Large intestine (tissue), 12 donors: ENCODE measurements around the gene P2RY1. TPM values are rescaled to one million over a fixed set of nuclear protein-coding genes. Genes with fewer than 3 reads are reported as not detected.

Experiments
- DNase-seq, 2 donors: peaks; one replicate each; pipeline versions ENCODE4 v3.0.0 to v3.0.0-alpha.2; 2013
- H3K27ac ChIP-seq: one replicate; pipeline ENCODE4 v1.5.1; 2013; ENCODE audit warnings: low read length
- H3K27me3 ChIP-seq: 2 replicates; pipeline ENCODE4 v1.6.1; 2013; ENCODE audit warnings: low read length; ENCODE audit not compliant: control insufficient read depth, insufficient read depth
- H3K36me3 ChIP-seq: 2 replicates; pipeline ENCODE4 v1.6.1; 2013; ENCODE audit warnings: low read length; ENCODE audit not compliant: control insufficient read depth, insufficient read depth
- H3K4me1 ChIP-seq: one replicate; pipeline ENCODE4 v1.6.1; 2013; ENCODE audit warnings: low read length; ENCODE audit not compliant: control insufficient read depth, insufficient read depth
- H3K4me3 ChIP-seq: one replicate; pipeline ENCODE4 v1.5.1; 2013; ENCODE audit warnings: low read length
- H3K9me3 ChIP-seq: one replicate; pipeline ENCODE4 v1.6.1; 2013; ENCODE audit warnings: mild to moderate bottlenecking, low read depth, low read length, moderate library complexity; ENCODE audit not compliant: control insufficient read depth
- WGBS: methylation state at CpG from one replicate; pipeline ENCODE4 v1.1.5; 2013; ENCODE audit warnings: low lambda C conversion rate; ENCODE audit not compliant: insufficient coverage; 5-methylcytosine and 5-hydroxymethylcytosine counted together
- long read RNA-seq, 11 donors: transcript quantifications; one replicate each; lab custom pipeline, GENCODE V29; 2026
- polyA plus RNA-seq: library from polyadenylated mRNA; unstranded; fragments of 120-200 nt; gene quantifications from one replicate; pipeline ENCODE4 v1.2.1, GENCODE V29; 2013

P2RY1 gene, protein sequence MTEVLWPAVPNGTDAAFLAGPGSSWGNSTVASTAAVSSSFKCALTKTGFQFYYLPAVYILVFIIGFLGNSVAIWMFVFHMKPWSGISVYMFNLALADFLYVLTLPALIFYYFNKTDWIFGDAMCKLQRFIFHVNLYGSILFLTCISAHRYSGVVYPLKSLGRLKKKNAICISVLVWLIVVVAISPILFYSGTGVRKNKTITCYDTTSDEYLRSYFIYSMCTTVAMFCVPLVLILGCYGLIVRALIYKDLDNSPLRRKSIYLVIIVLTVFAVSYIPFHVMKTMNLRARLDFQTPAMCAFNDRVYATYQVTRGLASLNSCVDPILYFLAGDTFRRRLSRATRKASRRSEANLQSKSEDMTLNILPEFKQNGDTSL
- 10.9 TPM for polyA plus RNA-seq
- long read RNA-seq, donor 1, full-length matches to known transcripts, result 44 of 44 reads
- long read RNA-seq, donor 1, partial matches to known transcripts, result 0 of 44 reads
- long read RNA-seq, donor 1, other reads (novel, unspliced or antisense), result 0 of 44 reads
- long read RNA-seq, donor 2, full-length matches to known transcripts, result 45 of 45 reads
- long read RNA-seq, donor 2, partial matches to known transcripts, result 0 of 45 reads
- long read RNA-seq, donor 2, other reads (novel, unspliced or antisense), result 0 of 45 reads
- long read RNA-seq, donor 3, result 0 reads
- long read RNA-seq, donor 4, full-length matches to known transcripts, result 6 of 6 reads
- long read RNA-seq, donor 4, partial matches to known transcripts, result 0 of 6 reads
- long read RNA-seq, donor 4, other reads (novel, unspliced or antisense), result 0 of 6 reads
- long read RNA-seq, donor 5, full-length matches to known transcripts, result 25 of 25 reads
- long read RNA-seq, donor 5, partial matches to known transcripts, result 0 of 25 reads
- long read RNA-seq, donor 5, other reads (novel, unspliced or antisense), result 0 of 25 reads
- long read RNA-seq, donor 6, full-length matches to known transcripts, result 19 of 19 reads
- long read RNA-seq, donor 6, partial matches to known transcripts, result 0 of 19 reads
- long read RNA-seq, donor 6, other reads (novel, unspliced or antisense), result 0 of 19 reads
- long read RNA-seq, donor 7, full-length matches to known transcripts, result 30 of 30 reads
- long read RNA-seq, donor 7, partial matches to known transcripts, result 0 of 30 reads
- long read RNA-seq, donor 7, other reads (novel, unspliced or antisense), result 0 of 30 reads
- long read RNA-seq, donor 8, full-length matches to known transcripts, result 67 of 67 reads
- long read RNA-seq, donor 8, partial matches to known transcripts, result 0 of 67 reads
- long read RNA-seq, donor 8, other reads (novel, unspliced or antisense), result 0 of 67 reads
- long read RNA-seq, donor 9, full-length matches to known transcripts, result 28 of 28 reads
- long read RNA-seq, donor 9, partial matches to known transcripts, result 0 of 28 reads
- long read RNA-seq, donor 9, other reads (novel, unspliced or antisense), result 0 of 28 reads
- long read RNA-seq, donor 10, full-length matches to known transcripts, result 19 of 19 reads
- long read RNA-seq, donor 10, partial matches to known transcripts, result 0 of 19 reads
- long read RNA-seq, donor 10, other reads (novel, unspliced or antisense), result 0 of 19 reads
- long read RNA-seq, donor 11, full-length matches to known transcripts, result 35 of 35 reads
- long read RNA-seq, donor 11, partial matches to known transcripts, result 0 of 35 reads
- long read RNA-seq, donor 11, other reads (novel, unspliced or antisense), result 0 of 35 reads

GRCh38 chr3:152834776-152835600 is at the start of gene P2RY1:
P2RY1 (plus strand) TSS chr3:152835131; CDS start chr3:152835783, 652 bp downstream.
- Histone ChIP-seq H3K27me3 (no peaks in the 10 kb centered on the region), H3K4me3 (peak within 1 kb of the TSS; percentile 86), H3K9me3 (no peaks in the 10 kb centered on the region), H3K36me3 (no peaks in the 10 kb centered on the region), H3K4me1 (no peaks in the 10 kb centered on the region), H3K27ac (peak within 1 kb of the TSS; percentile 95)
- WGBS, result no CpG with 5 or more reads among the region's 81 CpGs
- peak; percentile 77 to 92 for DNase-seq

GRCh38 chr3:152786977-152787681 is 47.8 kb upstream of the P2RY1 start:
- 67% methylated on average over 2 of the region's 4 CpGs for WGBS
- H3K4me3 ChIP-seq, result no peak overlapping the region
- no peak overlapping the region for H3K27ac ChIP-seq
- H3K4me1 ChIP-seq, result no peaks in the 10 kb centered on the region
- no peak for DNase-seq
- H3K9me3 ChIP-seq, result peaks cover 4% of the 10 kb centered on the region
- H3K27me3 ChIP-seq, result no peaks in the 10 kb centered on the region
- H3K36me3 ChIP-seq, result no peaks in the 10 kb centered on the region

DNA sequence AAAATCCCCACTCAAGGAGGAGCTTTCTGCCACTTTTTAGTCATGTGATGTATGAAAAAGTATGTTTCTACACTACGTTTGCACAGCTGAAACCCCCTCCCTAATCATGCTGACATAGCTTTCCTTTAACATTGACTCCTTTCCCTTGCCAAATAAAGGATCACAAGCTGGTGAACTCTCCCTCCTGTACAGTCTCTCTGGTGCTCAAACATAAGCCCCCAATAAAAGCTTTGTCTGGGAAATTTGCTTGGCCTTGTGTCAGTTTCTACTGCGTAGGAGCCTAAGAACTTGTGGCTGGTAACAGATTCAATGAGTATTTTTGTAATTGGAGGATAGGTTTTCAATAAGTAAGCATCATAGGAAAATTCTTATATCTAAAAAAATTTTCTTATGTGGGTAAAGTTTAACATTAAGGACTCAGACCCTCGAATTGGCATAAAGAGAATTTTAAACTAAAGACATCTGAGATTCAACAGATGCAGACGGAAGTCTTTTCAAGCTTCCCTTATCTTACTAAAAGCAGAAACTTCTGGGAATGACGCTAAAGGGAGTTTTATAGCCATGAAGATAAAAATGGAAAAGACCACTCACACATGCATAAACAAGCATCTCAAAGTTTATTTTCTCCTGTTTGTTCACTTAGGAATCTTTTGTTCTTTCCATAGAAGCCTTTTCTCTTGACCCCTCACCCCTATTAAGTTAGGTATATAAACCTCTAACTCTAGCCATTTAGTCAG is 44.1 kb upstream of the P2RY1 start:
- Histone ChIP-seq H3K27me3 (no peaks in the 10 kb centered on the region), H3K36me3 (no peaks in the 10 kb centered on the region), H3K27ac (no peak overlapping the region), H3K4me3 (no peak overlapping the region), H3K4me1 (no peaks in the 10 kb centered on the region), H3K9me3 (peaks cover 4% of the 10 kb centered on the region)
- 75% methylated on average over 3 of the region's 5 CpGs for WGBS
- DNase-seq, result no peak

DNA sequence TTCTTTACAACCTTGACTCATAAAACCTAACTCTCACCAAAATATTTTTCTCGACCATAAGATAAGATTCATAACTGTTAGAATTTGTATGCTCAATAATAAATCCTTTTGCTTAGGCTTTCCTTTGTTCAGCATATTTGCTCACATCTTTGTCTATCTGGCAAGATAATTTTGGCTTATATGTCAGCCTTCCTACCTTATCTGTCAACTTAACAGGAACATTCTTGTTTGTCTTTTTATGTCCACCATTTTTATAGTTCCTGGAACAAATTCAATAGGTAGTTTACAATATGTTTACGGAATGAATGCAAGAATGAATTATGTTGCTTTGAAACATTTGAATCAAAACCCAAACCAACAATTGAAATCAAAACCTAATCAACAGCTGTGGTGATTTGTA is 41.0 kb upstream of the P2RY1 start:
- WGBS, result 58% methylated on average over 2 of the region's 2 CpGs

GRCh38 chr3:152797751-152798432 is 37.0 kb upstream of the P2RY1 start:
- Histone ChIP-seq H3K4me1 (peaks cover 2% of the 10 kb centered on the region), H3K9me3 (no peaks in the 10 kb centered on the region), H3K27ac (no peak overlapping the region), H3K4me3 (no peak overlapping the region), H3K36me3 (no peaks in the 10 kb centered on the region), H3K27me3 (no peaks in the 10 kb centered on the region)
- no peak for DNase-seq
- WGBS, result 100% methylated on average over 2 of the region's 4 CpGs

More for the DNA sequence above, 41.0 kb upstream of the P2RY1 start:
- Histone ChIP-seq H3K27me3 (no peaks in the 10 kb centered on the region), H3K4me3 (no peak overlapping the region), H3K36me3 (no peaks in the 10 kb centered on the region), H3K27ac (no peak overlapping the region), H3K9me3 (no peaks in the 10 kb centered on the region), H3K4me1 (peaks cover 2% of the 10 kb centered on the region)
- no peak for DNase-seq

- no peaks in the 10 kb centered on the region for H3K36me3 ChIP-seq
- no peak overlapping the region for H3K27ac ChIP-seq
- H3K9me3 ChIP-seq, result no peaks in the 10 kb centered on the region
- peak in 1 of 2 donors; percentile 57 for DNase-seq
- peaks cover 6% of the 10 kb centered on the region for H3K4me1 ChIP-seq
- H3K27me3 ChIP-seq, result no peaks in the 10 kb centered on the region
- no CpG with 5 or more reads among the region's 1 CpG for WGBS
- no peak overlapping the region for H3K4me3 ChIP-seq
Observed at GRCh38 chr3:152811974-152812760, 22.8 kb upstream of the P2RY1 start.

- WGBS, result no CpG with 5 or more reads among the region's 1 CpG
- H3K27ac ChIP-seq, result no peak overlapping the region
- H3K4me1 ChIP-seq, result peaks cover 2% of the 10 kb centered on the region
- no peak overlapping the region for H3K4me3 ChIP-seq
- H3K27me3 ChIP-seq, result no peaks in the 10 kb centered on the region
- H3K9me3 ChIP-seq, result no peaks in the 10 kb centered on the region
- H3K36me3 ChIP-seq, result no peaks in the 10 kb centered on the region
- DNase-seq, result no peak
Observed at GRCh38 chr3:152817400-152817799, 17.5 kb upstream of the P2RY1 start.
